CD4-positive, alpha-beta memory T cell (primary cell): ENCODE results near the gene CNTN1. TPM values are rescaled to one million over a fixed set of nuclear protein-coding genes. Genes with fewer than 3 reads are reported as not detected.

Experiments used
- CTCF ChIA-PET: fragments of 350-600 bp; sonication (Branson Sonifier 250); formaldehyde crosslinking; loops from one replicate; lab custom pipeline; 2021; ENCODE audit warnings: inconsistent platforms; ENCODE audit not compliant: partially characterized antibody; lab: Charles Lee
- POLR2A ChIA-PET: fragments of 350-600 bp; sonication (Branson Sonifier 250); formaldehyde crosslinking; loops from one replicate; lab custom pipeline; 2021; ENCODE audit not compliant: partially characterized antibody; lab: Charles Lee
- DNase-seq, 5 donors: peaks; one replicate each; pipeline versions ENCODE4 v3.0.0 to v3.0.0-alpha.2; 2020 to 2022; ENCODE audit warnings: mixed read lengths in 1 of 5
- H3K27ac ChIP-seq: one replicate; pipeline ENCODE4 v1.7.0; 2013; ENCODE audit warnings: low read depth, low read length
- H3K27me3 ChIP-seq: 2 replicates; pipeline ENCODE4 v1.7.0; 2013; ENCODE audit warnings: mild to moderate bottlenecking, low read length, moderate library complexity; ENCODE audit not compliant: insufficient read depth
- H3K36me3 ChIP-seq: 2 replicates; pipeline ENCODE4 v1.7.0; 2013; ENCODE audit warnings: mild to moderate bottlenecking, low read length, moderate library complexity; ENCODE audit not compliant: insufficient read depth
- H3K4me1 ChIP-seq: 2 replicates; pipeline ENCODE4 v1.7.0; 2013; ENCODE audit warnings: mild to moderate bottlenecking, low read length, moderate library complexity; ENCODE audit not compliant: insufficient read depth
- H3K4me3 ChIP-seq, 2 donors: one replicate each; pipeline ENCODE4 v1.7.0; 2013; ENCODE audit warnings: low read length in 2 of 2, mild to moderate bottlenecking in 1 of 2
- H3K9me3 ChIP-seq, 2 donors: one replicate each; pipeline ENCODE4 v1.7.0; 2013; ENCODE audit warnings: low read length in 2 of 2, control low read depth in 1 of 2; ENCODE audit not compliant: control insufficient read depth in 1 of 2
- H3K27ac Mint-ChIP-seq, 7 donors: one replicate each; pipeline ENCODE4 v1.8.0; 2020 to 2021; ENCODE audit warnings: mixed read lengths in 7 of 7, mild to moderate bottlenecking in 6 of 7, inconsistent platforms in 3 of 7, moderate library complexity in 3 of 7
- H3K27me3 Mint-ChIP-seq, 2 donors: one replicate each; pipeline ENCODE4 v1.8.0; 2020 to 2021; ENCODE audit warnings: mixed read lengths in 2 of 2
- H3K36me3 Mint-ChIP-seq, 2 donors: one replicate each; pipeline ENCODE4 v1.8.0; 2020 to 2021; ENCODE audit warnings: mixed read lengths in 2 of 2, inconsistent platforms in 1 of 2, mild to moderate bottlenecking in 1 of 2
- H3K4me1 Mint-ChIP-seq, 4 donors: one replicate each; pipeline ENCODE4 v1.8.0; 2020 to 2021; ENCODE audit warnings: mixed read lengths in 4 of 4, mild to moderate bottlenecking in 1 of 4
- H3K4me3 Mint-ChIP-seq, 8 donors: one replicate each; pipeline ENCODE4 v1.8.0; 2020 to 2021; ENCODE audit warnings: mixed read lengths in 8 of 8, mild to moderate bottlenecking in 7 of 8, moderate library complexity in 6 of 8, inconsistent platforms in 3 of 8
- H3K9me3 Mint-ChIP-seq, 8 donors: one replicate each; pipeline ENCODE4 v1.8.0; 2020 to 2021; ENCODE audit warnings: mixed read lengths in 8 of 8, mild to moderate bottlenecking in 5 of 8, inconsistent platforms in 3 of 8, moderate library complexity in 1 of 8
- intact Hi-C: fragments of 100-400 bp; cut with micrococcal nuclease; formaldehyde crosslinking; loops from one replicate; pipeline ENCODE4 v1.15.1; 2023
- polyA plus RNA-seq, 2 donors: library from polyadenylated mRNA; unstranded; fragments of 300-500 nt; fragmentation: Illumina TruSeq; gene quantifications; one replicate each; pipeline ENCODE4 v1.2.3, GENCODE V29; 2021
- total RNA-seq, 2 experiments: library from RNA; stranded (reverse); gene quantifications; one replicate each; pipeline ENCODE4 v1.2.3, GENCODE V29; 2021

The CNTN1 gene
- total and polyA plus RNA-seq, 4 experiments from 2014 or later = not detected

- no peaks in the 10 kb centered on the region for H3K4me1 ChIP-seq
- Mint-ChIP-seq H3K9me3 (no peaks in the 10 kb centered on the region), H3K4me1 (no peaks in the 10 kb centered on the region), H3K36me3 (no peaks in the 10 kb centered on the region), H3K4me3 (no peak overlapping the region), H3K27me3 (no peaks in the 10 kb centered on the region), H3K27ac (no peak overlapping the region)
- intact Hi-C loops = no loop called here
- H3K27me3 ChIP-seq = no peaks in the 10 kb centered on the region
- no peak overlapping the region for H3K4me3 ChIP-seq
- H3K27ac ChIP-seq = no peak overlapping the region
- DNase-seq = no peak
- ChIA-PET POLR2A (no interaction called here), CTCF (no interaction called here)
- H3K9me3 ChIP-seq = no peaks in the 10 kb centered on the region
- H3K36me3 ChIP-seq = no peaks in the 10 kb centered on the region
Observed at GRCh38 chr12:41049033-41049432, 356.8 kb downstream of the CNTN1 start.

GRCh38 chr12:41051954-41052353 is 359.7 kb downstream of the CNTN1 start:
- no peaks in the 10 kb centered on the region for H3K27me3 ChIP-seq
- no peak overlapping the region for H3K27ac ChIP-seq
- DNase-seq = no peak
- H3K36me3 ChIP-seq = no peaks in the 10 kb centered on the region
- H3K4me3 ChIP-seq = no peak overlapping the region
- intact Hi-C loops = no loop called here
- ChIA-PET POLR2A (no interaction called here), CTCF (no interaction called here)
- Mint-ChIP-seq H3K36me3 (no peaks in the 10 kb centered on the region), H3K4me1 (no peaks in the 10 kb centered on the region), H3K9me3 (no peaks in the 10 kb centered on the region), H3K4me3 (no peak overlapping the region), H3K27me3 (no peaks in the 10 kb centered on the region), H3K27ac (no peak overlapping the region)
- no peaks in the 10 kb centered on the region for H3K9me3 ChIP-seq
- no peaks in the 10 kb centered on the region for H3K4me1 ChIP-seq

- Histone ChIP-seq H3K27me3 (no peaks in the 10 kb centered on the region), H3K27ac (no peak overlapping the region), H3K36me3 (no peaks in the 10 kb centered on the region), H3K4me1 (no peaks in the 10 kb centered on the region), H3K4me3 (no peak overlapping the region), H3K9me3 (no peaks in the 10 kb centered on the region)
- Mint-ChIP-seq H3K4me3 (no peak overlapping the region), H3K27me3 (no peaks in the 10 kb centered on the region), H3K36me3 (no peaks in the 10 kb centered on the region), H3K9me3 (no peaks in the 10 kb centered on the region), H3K27ac (no peak overlapping the region), H3K4me1 (no peaks in the 10 kb centered on the region)
- POLR2A ChIA-PET = no interaction called here
- intact Hi-C loops = no loop called here
- CTCF ChIA-PET = no interaction called here
- DNase-seq = no peak
Observed at GRCh38 chr12:41052441-41052840, 360.2 kb downstream of the CNTN1 start.

GRCh38 chr12:41053046-41053445 is 360.8 kb downstream of the CNTN1 start:
- no peak overlapping the region for H3K27ac Mint-ChIP-seq
- POLR2A ChIA-PET = no interaction called here
- CTCF ChIA-PET = no interaction called here
- H3K27me3 ChIP-seq = no peaks in the 10 kb centered on the region
- no peaks in the 10 kb centered on the region for H3K27me3 Mint-ChIP-seq
- H3K9me3 Mint-ChIP-seq = no peaks in the 10 kb centered on the region
- no peaks in the 10 kb centered on the region for H3K4me1 Mint-ChIP-seq
- no peak overlapping the region for H3K27ac ChIP-seq
- no peaks in the 10 kb centered on the region for H3K4me1 ChIP-seq
- no peak for DNase-seq
- H3K36me3 ChIP-seq = no peaks in the 10 kb centered on the region
- intact Hi-C loops = no loop called here
- H3K4me3 Mint-ChIP-seq = no peak overlapping the region
- H3K4me3 ChIP-seq = no peak overlapping the region
- H3K36me3 Mint-ChIP-seq = no peaks in the 10 kb centered on the region
- no peaks in the 10 kb centered on the region for H3K9me3 ChIP-seq

- DNase-seq = no peak
- Mint-ChIP-seq H3K27ac (no peak overlapping the region), H3K4me1 (no peaks in the 10 kb centered on the region), H3K27me3 (no peaks in the 10 kb centered on the region), H3K4me3 (no peak overlapping the region), H3K36me3 (no peaks in the 10 kb centered on the region), H3K9me3 (peaks cover 0 to 3% (median 0%) of the 10 kb centered on the region in 8 donors)
- Histone ChIP-seq H3K4me1 (no peaks in the 10 kb centered on the region), H3K4me3 (no peak overlapping the region), H3K27ac (no peak overlapping the region), H3K9me3 (no peaks in the 10 kb centered on the region), H3K27me3 (no peaks in the 10 kb centered on the region), H3K36me3 (no peaks in the 10 kb centered on the region)
- intact Hi-C loops = no loop called here
- POLR2A ChIA-PET = no interaction called here
- CTCF ChIA-PET = no interaction called here
Observed at GRCh38 chr12:41055875-41056577, 363.8 kb downstream of the CNTN1 start.

- H3K4me3 Mint-ChIP-seq = no peak overlapping the region
Observed at GRCh38 chr12:41058266-41058665, 366.0 kb downstream of the CNTN1 start.

GRCh38 chr12:41061192-41061591 is 369.0 kb downstream of the CNTN1 start:
- no peak overlapping the region for H3K4me3 ChIP-seq
- no peak for DNase-seq
- peaks cover 0 to 3% (median 0%) of the 10 kb centered on the region in 8 donors for H3K9me3 Mint-ChIP-seq

More at GRCh38 chr12:41058266-41058665, 366.0 kb downstream of the CNTN1 start:
- Histone ChIP-seq H3K27me3 (no peaks in the 10 kb centered on the region), H3K4me1 (no peaks in the 10 kb centered on the region), H3K4me3 (no peak overlapping the region), H3K36me3 (no peaks in the 10 kb centered on the region), H3K9me3 (no peaks in the 10 kb centered on the region), H3K27ac (no peak overlapping the region)
- no peak for DNase-seq
- CTCF ChIA-PET = no interaction called here
- H3K9me3 Mint-ChIP-seq = peaks cover 0 to 3% (median 0%) of the 10 kb centered on the region in 8 donors
- no peak overlapping the region for H3K27ac Mint-ChIP-seq
- intact Hi-C loops = no loop called here
- no peaks in the 10 kb centered on the region for H3K36me3 Mint-ChIP-seq
- no peaks in the 10 kb centered on the region for H3K4me1 Mint-ChIP-seq
- H3K27me3 Mint-ChIP-seq = no peaks in the 10 kb centered on the region
- POLR2A ChIA-PET = no interaction called here

More at GRCh38 chr12:41061192-41061591, 369.0 kb downstream of the CNTN1 start:
- no peaks in the 10 kb centered on the region for H3K36me3 ChIP-seq
- no peaks in the 10 kb centered on the region for H3K4me1 ChIP-seq
- intact Hi-C loops = no loop called here
- no peaks in the 10 kb centered on the region for H3K9me3 ChIP-seq
- ChIA-PET CTCF (no interaction called here), POLR2A (no interaction called here)
- H3K4me3 Mint-ChIP-seq = no peak overlapping the region
- H3K27me3 Mint-ChIP-seq = no peaks in the 10 kb centered on the region
- no peak overlapping the region for H3K27ac ChIP-seq
- no peaks in the 10 kb centered on the region for H3K4me1 Mint-ChIP-seq
- no peaks in the 10 kb centered on the region for H3K36me3 Mint-ChIP-seq
- H3K27me3 ChIP-seq = no peaks in the 10 kb centered on the region
- no peak overlapping the region for H3K27ac Mint-ChIP-seq
